HG03378 (cell line): ENCODE results near the gene MVB12B.

Source experiments
- ATAC-seq: cut with Tn5 transposase; IDR thresholded peaks from one replicate; pipeline ENCODE4 v1.9.1; 2021; ENCODE audit warnings: mild to moderate bottlenecking, moderate library complexity; ENCODE audit not compliant: unreplicated experiment

MVB12B gene

DNA sequence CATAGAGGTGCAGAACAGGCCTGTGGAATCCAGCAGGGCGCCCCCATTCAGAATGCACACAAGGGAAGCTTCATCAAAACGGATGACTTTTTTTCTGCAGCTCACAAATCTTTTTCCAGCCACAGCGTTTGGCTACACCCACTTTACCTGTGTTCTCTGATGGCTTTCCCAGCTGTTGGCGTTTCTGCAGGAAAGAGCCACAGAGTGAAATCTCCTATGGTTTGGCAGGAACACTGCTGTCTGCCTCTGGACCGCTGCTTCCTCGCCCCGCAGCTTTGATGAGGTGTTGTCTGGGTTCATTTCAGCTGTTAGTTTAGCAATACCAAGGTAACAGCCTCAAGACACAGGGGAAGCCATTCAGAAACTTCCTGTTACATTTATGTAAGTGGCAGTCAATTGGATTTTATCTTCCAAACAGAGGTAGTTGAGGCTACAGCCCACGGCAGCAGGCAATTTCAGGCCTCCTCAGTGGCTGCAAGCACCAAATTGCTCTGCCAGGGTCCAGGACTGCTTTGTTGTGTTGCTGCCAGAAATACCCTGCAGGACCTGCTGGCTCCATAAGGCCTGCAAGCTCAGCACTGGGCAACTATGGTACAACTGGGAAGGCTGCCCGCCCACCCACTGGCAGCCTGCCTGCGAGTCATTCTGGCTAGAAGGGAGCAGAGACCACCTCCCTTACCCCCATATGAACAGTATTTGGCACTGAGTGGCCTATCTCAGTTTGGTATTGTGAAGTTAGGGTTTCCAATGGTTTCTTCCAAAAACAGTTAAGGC lies 96.7 kb downstream of the MVB12B start:
- ATAC-seq, result no peak

DNA sequence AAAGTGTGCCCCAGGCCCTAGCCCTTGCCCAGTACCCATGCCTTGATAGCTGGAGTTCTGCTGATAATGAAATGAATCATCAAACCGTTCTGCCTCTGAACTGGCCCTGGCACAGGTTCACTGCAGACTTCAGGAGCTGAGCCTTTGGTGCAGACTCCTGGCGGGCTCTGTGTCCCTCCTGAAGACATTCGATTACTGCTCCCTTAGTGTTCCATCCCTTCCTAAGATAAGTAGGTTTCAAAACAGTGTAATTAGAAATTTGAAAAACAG lies 97.2 kb downstream of the MVB12B start:
- ATAC-seq, result no peak

GRCh38 chr9:126424511-126424910 lies 97.9 kb downstream of the MVB12B start:
- ATAC-seq, result no peak

DNA sequence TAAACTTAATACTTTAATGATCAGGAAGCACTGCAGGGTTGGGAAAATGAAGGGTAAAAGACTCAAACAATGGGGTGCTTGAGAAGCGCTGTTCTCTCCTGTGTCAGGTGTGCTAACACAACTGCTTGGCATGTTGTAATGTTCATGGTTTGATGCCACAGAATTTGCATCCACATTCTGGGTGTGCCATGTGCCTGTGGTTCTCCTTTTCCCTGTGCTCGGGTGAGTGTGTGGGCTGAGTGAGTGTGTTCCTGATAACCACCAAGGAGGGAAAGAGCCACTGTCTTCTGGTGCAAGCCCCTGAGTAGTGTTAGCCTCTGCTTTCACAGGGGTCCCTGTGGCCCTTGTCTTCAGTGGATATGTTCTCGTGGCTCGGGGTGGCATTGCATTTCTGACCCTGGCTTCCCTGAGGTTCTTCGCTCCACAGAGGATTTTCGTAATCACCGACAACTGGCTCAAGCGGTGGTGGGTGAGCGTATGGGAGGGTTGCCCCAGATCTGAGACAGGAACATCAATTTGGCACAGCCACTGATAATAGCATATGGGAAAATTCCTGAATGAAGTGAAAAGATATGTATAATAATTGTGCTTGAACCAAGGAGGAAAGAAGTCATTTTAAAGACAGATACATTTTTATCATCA lies 102.0 kb downstream of the MVB12B start:
- ATAC-seq, result no peak

DNA sequence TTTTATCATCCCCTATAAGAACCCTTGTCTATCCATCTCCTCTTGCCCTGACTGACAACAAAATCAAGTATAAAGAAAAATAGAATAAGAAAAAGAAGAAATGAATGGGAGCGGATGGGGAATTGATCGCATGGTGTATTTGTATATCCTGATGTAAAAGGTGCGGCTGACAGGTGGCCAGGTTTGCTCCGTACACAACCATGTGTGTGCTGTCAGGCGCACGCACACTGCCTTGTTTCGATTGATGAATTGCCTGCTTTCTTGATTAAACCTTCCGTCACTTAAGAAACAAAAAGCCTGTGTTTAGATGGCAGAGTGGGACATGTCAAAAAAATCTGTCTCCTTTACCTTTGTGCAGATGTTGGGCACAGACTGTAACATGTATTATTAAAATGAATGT lies 102.6 kb downstream of the MVB12B start:
- ATAC-seq, result no peak

DNA sequence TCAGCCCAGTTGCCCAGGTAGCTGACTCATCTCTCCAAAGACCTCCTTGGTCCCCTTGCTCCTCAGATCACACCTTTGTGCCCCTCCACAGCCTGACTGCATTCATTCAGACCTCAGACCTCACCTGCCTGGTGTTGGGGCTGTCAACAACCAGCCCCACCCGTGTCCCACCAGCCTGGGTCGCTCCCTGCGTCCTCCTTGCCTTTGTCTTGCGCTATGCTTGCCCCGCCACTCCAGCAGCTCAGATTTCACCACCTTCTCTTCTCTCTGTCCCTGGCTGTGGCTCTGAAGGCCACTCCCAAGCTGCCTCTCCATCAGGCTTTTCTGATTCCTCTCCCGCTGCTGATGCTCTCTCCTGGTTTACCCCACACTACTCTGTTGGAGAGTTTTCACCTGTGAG lies 103.5 kb downstream of the MVB12B start:
- no peak for ATAC-seq

- ATAC-seq, result no peak
Measured at GRCh38 chr9:126431077-126431742, 104.6 kb downstream of the MVB12B start.

GRCh38 chr9:126432659-126433058 lies 106.0 kb downstream of the MVB12B start:
- no peak for ATAC-seq

GRCh38 chr9:126435105-126435504 lies 108.5 kb downstream of the MVB12B start:
- no peak for ATAC-seq

- ATAC-seq, result no peak
Measured at GRCh38 chr9:126435626-126436025, 109.0 kb downstream of the MVB12B start.

- ATAC-seq, result no peak
Measured at GRCh38 chr9:126436545-126437267, 110.1 kb downstream of the MVB12B start.

- ATAC-seq, result no peak
Measured at GRCh38 chr9:126437268-126437666, 110.6 kb downstream of the MVB12B start.

DNA sequence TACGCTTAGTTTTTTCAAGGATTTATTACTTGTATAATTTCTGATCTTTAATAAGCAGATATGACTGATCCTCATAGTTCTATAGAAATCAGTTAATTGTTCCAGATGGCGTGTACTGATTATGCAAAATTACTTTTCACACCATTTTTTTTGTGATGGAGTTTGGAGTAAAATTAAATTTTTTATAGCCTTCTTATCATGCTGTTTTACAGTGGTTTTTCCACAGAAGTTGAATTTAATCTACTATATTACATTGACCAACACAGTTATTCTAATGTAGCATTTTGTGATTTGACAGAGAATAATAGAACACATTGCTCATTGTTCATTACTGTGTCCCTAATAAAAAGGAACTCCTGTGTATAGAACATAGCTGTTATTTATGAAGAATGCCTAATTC lies 111.1 kb downstream of the MVB12B start:
- ATAC-seq, result no peak

DNA sequence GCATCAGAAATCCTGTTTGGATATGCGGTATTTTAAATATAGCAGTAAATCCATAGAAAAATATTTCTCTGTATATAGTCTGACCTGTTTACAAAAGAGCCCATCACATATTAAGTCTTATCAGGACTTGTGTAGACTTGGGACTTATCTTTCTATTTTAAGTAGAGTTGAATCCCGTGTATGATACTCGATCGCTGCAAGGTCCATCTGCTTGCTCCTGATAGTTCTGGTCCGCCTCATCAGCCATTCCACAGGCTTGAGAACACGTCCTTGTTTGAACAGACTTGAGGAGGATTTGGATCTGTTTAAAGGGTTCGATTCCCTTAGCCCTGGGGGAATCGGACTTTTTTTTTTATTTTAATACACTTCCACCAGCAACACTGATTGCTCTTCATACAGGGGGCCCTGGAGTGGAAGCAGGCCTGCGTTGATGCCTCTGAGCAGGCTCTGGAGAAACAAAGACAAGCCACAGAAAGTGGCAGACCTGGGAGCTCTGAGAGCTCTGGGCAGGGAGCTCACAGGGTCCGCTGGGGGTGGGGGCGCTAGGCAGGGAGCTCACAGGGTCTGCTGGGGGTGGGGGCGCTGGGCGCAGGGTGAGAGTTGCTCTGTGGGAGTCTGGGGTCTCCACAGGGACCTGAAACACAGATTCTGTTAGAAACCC lies 112.2 kb downstream of the MVB12B start:
- ATAC-seq, result no peak

DNA sequence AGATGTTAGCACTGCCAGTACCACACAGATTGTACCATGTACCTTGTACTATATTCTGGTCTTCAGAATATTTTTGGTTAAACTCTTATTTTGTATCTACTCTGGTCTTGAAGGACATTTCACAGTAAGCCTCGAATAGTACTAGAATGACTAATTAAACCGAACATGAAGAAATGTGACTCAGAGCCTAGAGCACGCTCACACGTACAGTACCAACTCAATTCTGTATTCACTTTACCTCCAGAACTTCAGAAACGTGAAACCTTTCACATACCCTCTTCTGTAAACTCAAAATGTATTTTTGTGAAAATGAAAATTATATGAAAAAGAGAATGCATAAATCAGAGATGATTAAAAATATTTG lies 112.8 kb downstream of the MVB12B start:
- no peak for ATAC-seq

GRCh38 chr9:126439883-126440653 lies 113.4 kb downstream of the MVB12B start:
- ATAC-seq, result no peak

DNA sequence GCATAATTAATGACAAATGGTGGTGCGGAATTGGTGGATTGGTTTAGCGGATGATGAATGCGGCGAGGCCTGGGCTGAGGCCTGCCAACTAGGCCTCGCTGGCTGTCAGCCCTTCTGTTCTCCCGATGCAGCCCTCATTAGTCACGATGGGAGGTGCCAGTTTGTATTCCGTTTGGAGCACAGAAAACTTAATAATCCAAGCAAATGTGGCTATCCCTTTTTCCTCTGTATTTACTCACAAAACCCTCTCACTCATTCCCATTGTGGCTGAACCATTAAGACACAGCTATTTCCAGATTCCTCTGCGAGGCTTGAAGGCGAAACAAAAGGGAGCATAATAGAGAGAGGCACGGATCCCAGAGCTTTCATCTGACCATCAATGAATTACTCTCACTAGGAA lies 114.3 kb downstream of the MVB12B start:
- ATAC-seq, result no peak

DNA sequence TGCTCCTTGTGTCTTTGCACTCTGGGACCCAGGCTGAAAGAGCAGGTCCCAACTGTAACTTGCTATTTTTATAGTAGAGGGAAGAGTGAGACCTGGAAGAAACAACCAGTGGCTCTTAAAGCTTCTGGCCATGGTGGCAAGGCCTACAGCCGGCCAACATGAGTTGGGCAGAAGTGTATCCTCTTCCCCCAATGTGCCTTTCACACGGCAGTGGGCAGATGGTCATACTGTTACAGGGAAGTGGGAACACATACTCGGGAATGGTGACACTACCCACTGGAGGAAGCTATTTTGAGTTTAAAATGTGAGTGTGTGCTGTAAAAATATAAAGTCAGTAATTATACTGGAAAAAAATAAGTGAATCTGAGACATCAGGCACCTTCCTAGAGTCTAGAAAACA lies 116.0 kb downstream of the MVB12B start:
- no peak for ATAC-seq

DNA sequence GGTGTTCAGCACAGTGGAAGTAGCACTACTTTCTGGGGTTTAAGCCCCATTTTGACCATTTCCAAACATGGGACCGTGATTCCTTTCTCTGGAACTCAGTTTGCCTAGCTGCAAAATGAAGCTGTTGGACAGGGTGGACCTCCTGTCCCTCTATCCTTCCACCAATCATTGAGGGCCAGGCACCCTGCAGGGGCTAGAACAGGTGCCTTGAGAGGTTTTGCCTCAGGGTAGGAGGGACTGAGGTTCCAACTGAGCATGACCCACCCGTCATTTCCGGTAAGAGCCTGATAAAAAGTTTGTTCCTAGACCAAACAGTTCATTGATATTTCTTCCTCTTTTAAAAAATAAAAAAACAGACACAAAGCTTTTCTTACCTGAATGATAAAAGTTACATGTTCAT lies 116.5 kb downstream of the MVB12B start:
- ATAC-seq, result no peak

GRCh38 chr9:126448136-126448535 lies 121.5 kb downstream of the MVB12B start:
- no peak for ATAC-seq
